GM21529 (cell line): ENCODE measurements around the gene PARP8.
"Not testable (repeated sequence)": the region's sequence is repeated elsewhere in the genome, so short reads cannot be mapped to it uniquely, and the experiment has no call there.

Experiments used
- ATAC-seq: cut with Tn5 transposase; IDR thresholded peaks from one replicate; pipeline ENCODE4 v1.9.1; 2021; ENCODE audit not compliant: unreplicated experiment

The PARP8 gene

DNA sequence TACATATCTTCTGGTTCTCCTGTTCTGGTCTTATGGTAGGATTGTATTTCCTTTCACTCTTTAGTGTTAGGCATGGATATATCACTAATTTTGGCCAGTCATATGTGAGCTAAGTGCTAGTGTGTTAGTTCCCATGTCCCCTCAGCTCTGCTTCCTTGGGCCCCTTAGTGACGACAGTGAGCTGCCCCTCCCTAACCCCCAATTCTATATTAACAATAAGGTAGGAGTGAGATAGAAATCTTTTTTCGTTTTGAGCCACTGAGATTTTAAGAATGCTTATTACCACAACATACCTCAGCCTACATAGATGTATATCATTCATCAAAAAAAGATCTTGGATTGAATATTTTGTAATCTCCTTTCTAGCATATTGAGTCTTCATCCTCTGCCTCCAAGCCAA is 100.5 kb downstream of the PARP8 start:
- ATAC-seq, result no peak

DNA sequence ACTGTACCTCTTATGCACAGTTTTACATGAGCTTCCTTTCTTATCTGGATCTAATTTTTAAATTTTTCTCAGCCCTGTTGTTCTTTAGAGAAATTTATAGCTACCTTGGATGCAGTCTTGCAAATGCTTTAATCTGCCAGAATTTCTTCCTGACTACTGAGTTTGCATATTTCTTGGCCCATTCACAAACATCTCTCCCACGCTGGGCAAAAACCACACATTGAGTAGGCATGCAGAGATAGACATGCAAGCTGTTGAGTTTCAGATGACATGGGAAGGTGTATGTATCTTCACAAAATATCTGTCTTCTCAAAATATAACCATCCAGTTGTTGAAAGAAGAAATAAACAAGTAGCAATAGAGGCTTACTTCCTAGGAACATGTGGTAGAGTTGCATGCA is 101.2 kb downstream of the PARP8 start:
- no peak for ATAC-seq

DNA sequence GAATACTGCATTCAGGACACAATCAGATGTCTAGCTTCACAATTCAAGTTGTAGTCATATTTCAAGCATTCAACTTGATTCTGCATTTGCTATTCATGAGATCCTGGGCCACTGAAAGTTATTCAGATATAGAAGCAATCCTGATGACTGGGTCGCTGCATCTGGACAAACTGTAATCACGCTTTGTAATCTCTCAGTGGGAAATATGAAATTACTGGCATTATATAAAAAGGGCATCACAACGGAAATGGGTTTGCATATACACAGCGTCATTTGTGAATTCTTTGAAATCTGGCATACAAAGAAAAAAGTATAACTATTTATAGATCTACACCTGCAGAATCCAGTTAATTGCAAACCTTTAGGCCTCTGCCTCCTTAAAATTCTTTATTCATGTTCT is 102.2 kb downstream of the PARP8 start:
- ATAC-seq, result no peak

DNA sequence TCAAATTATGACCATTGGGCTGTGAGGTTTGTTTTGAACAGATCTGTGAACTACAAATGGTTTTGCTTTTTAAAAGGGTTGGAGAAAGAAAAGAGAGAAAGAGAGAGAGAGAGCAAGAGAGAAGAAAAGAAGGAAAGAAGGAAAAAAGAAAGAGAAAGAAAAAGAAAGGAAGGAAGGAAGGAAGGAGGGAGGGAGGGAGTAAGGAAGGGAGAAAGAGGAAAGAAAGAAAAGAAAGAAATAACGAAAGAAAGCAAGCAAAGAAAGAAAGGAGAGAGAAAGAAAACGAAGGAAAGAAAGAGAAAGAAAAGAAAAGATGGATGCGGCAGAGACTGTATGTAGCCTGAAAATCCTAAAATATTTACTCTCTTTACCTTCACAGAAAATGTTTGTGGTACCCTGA is 104.0 kb downstream of the PARP8 start:
- no peak for ATAC-seq

DNA sequence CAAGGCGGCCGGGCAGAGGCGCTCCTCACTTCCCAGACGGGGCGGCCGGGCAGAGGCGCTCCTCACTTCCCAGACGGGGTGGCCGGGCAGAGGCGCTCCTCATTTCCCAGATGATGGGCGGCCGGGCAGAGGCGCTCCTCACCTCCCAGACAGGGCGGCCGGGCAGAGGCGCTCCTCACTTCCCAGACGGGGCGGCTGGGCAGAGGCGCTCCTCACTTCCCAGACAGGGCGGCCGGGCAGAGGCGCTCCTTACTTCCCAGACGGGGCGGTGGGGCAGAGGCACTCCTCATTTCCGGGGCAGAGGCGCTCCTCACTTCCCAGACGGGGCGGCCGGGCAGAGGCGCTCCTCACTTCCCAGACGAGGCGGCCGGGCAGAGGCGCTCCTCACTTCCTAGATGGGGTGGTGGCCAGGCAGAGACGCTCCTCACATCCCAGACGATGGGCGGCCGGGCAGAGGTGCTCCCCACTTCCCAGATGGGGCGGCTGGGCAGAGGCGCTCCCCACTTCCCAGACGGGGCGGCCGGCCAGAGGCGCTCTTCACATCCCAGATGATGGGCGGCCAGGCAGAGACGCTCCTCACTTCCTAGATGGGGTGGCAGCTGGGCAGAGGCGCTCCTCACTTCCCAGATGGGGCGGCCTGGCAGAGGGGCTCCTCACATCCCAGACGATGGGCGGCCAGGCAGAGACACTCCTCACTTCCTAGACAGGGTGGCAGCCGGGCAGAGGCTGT is 108.2 kb downstream of the PARP8 start:
- ATAC-seq, result not testable (repeated sequence)

DNA sequence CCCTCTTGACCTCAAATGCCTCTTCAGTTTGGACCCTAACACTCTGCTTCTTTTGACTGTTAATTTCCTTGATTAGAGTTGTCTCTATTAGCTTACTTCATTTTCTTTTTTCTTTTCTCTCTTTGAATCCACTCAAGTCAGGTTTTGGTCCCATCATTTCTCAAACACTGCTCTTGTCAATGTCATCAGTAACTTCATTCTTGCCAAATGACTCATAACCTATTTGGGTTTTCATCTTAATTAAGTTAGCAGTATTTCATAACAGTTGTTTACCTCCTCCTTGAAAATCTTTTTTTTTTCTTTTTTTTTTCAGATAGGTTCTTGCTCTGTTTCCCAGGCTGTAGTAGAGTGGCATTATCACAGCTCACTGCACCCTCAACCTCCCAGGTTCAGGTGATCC is 119.6 kb downstream of the PARP8 start:
- ATAC-seq, result no peak

DNA sequence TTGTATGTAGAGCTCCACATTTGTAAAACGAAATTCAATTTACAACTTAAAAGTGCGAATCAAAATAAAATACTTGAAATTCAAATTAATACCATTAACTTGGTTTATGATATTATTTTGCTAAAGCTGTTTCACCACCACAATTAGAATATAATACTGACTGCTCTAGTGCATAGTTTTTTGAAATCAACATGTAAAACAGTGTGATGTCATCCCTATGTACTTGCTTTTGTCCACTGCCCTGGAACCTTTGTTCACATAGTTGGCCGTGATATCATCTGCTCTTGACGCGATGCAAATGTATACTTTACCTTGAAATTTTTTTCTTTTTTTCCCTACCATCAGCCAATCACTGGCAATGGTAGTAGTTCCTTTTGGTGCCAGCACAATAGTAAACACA is 125.4 kb downstream of the PARP8 start:
- ATAC-seq, result no peak

DNA sequence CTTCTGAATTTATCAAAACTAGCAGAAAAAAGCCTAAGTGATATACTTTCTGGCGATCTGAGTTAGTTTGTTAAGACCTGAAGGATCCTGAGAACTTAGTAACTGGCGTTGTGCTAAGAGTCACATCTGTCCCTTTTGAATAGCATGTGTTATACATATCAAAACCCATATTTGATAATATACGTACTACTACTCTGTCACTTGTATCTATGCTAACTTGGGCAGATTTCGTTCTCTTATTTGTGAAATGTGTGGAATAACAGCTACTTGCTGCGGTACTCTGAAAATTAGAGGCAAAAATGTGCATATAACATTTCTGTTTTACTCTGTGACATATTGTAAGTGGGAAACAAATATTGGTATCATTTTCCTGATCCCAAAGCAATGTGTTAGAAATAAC is 126.4 kb downstream of the PARP8 start:
- no peak for ATAC-seq

DNA sequence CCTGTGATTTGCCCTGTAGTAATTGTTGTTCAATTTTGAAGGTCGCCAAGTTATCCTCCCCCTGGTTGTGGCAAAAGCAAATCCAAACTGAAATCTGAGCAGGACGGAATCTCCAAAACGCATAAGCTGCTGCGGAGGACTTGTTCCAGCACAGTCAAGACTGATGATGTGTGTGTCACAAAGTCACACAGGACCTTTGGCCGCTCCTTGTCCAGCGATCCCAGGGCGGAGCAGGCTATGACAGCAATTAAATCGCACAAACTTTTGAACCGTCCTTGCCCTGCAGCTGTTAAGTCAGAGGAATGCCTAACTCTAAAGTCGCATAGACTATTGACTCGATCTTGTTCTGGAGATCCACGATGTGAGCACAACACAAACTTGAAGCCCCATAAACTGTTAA is 128.4 kb downstream of the PARP8 start:
- ATAC-seq, result no peak

DNA sequence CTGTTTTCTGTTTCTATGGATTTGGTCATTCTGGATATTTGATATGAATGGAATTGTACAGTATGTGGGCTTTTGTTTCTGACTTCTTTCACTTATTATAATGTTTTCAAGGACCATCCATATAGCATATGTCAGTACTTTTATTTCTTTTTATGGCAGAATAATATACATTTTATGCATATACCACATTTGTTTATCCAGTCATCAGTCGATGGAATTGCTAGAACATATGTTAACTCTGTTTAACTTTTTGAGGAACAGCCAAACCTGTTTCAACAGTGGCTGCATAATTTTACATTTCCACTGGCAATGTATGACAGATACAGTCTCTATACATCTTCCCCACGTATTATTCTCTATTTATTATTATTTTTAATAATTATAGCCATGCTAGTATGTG is 131.6 kb downstream of the PARP8 start:
- ATAC-seq, result no peak

DNA sequence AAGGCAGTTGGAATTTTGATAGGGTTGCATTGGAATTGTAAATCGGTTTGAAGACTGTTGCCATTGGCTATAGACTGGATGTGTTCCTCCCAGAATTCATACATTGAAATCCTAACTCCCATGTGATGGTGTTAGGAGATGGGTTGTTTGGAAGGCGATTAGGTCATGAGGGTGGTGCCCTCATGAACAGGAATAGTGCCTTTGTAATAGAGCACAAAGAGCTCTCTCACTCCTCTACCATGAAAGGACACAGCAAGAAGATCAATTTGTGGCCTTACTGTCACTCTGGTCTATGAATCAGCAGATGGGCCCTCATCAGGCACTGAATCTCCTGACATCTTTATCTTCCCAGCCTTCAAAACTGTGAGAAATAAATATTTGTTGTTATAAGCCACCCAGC is 133.2 kb downstream of the PARP8 start:
- ATAC-seq, result no peak

DNA sequence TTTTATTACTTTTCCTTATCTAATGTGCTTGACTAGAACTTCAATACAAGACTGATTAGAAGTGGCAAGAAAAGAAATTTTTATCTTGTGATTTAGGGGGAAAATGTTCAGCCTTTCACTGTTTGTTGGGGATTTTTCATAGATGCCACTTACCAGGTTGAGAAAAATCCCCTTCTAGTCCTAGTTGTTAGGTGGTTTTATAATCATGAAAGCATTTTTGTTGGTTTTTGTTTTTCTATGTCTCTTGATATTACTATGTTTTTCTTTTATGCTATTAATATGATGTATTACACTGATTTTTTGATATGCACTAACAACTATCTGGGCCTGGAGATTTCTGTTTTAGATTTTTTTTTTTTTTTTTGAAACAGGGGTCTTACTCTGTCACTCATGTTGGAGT is 134.0 kb downstream of the PARP8 start:
- ATAC-seq, result no peak

DNA sequence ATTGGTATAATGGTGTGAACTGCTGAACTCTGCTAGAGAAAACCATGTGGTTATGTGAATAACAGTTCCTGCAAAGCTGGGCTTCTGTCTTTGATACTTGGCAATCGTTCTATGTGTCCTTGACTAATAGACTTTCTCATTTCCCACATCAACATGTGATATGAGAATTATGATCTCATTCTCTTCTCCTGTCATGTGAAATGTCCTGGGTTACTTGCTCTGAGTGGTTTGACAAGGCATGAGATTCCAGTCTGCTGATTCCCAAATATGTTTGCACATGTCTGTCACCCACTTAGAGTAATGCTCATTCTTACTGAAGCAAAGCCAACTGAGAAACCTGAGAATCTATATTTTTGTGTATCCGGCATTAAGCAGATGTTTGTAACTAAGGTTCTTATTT is 141.2 kb downstream of the PARP8 start:
- ATAC-seq, result no peak

DNA sequence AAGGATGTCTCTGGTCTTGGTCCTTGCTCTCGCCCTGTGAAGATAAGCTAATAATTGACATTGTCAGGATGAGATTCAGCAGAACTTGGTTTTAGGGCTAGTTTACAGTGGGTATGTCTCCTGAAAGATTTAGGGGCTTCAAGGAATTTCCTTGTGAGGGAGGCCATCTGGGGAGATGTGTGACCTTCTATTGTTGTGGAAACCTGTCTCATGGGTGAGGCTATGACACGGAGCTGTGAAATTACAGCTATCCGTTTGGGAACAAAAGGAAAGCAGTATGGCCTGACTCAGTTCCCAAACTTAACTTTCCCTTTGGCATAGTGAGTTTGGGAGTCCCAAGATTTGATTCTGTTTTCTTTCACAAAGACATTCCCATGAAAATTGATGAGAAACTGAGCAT is 142.0 kb downstream of the PARP8 start:
- no peak for ATAC-seq

DNA sequence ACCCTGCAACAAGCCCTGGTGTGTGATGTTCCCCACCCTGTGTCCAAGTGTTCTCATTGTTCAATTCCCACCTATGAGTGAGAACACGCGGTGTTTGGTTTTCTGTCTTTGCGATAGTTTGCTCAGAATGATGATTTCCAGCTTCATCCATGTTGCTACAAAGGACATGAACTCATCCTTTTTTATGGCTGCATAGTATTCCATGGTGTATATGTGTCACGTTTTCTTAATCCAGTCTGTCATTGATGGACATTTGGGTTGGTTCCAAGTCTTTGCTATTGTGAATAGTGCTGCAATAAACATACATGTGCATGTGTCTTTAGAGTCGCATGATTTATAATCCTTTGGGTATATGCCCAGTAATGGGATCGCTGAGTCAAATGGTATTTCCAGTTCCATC is 145.3 kb downstream of the PARP8 start:
- not testable (repeated sequence) for ATAC-seq

DNA sequence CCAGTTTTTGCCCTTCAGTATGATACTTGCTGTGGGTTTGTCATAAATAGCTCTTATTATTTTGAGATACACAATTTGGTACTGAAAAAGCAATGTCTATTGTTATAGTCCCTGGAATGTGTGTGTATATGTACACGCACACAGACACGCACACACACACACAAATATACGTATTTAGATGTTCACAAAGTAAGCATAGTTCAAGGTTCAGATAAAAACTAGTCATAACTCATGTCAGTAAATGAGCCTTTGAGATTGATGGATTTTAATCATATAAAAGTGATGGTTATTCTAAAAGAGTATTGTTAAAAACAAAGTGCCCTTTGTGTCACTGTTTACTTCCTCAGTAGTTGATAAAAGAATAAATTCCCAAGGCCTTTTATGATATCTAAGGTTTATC is 147.3 kb downstream of the PARP8 start:
- ATAC-seq, result no peak

DNA sequence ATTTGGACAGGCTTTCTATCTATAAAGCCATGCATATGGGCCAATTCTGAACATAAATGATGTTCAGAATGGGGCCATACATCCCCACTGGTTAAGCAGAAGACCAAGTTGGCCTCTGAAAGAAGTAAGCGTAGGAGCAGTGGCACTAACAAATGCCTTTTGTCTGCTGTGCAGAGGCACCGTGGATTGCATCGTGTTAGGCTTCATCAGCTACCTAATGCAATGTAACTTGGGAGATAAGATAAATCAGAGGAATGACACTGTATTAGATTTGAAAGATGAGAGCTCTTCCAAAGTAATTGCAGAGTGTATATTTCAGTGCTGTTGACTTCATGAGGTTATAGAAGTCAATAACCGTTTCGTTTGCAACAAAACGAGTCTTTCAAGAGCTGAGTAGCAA is 148.1 kb downstream of the PARP8 start:
- ATAC-seq, result no peak

DNA sequence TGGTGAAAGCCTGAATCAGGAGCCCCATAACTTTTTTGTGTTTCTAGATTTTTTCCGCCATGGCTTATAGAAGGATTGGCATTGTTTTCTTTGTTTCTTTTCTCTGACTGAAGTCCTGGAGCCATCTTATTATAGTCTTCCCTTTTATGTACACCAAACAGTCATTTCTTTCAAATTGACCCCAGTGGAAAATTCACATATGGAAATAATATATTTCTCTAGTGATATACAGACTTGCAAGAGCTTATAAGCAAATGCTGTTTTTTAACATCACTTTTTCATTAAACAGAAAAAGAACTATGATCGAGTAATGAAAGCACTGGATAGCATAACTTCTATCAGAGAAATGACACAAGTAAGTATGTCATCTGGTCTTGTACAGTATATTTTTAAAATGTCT is 155.6 kb downstream of the PARP8 start:
- no peak for ATAC-seq

DNA sequence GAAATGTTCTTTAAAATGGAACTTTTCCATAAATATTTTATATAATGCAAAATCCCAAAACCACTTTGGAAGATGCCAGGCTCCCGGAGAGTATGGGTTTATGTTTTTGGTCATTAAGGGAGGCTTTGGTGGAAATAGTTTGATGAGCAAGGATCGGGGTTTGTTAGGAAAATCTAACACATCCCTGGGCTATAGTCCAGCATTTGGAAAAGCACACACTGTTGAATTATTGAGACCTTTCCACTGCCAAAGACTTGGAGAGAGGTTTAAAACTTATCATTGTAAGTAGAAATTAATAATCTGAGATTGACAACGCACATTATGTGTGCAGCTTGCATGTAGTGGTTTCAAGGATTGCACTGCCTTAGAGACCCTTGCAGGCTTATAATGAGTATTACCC is 156.3 kb downstream of the PARP8 start:
- no peak for ATAC-seq

DNA sequence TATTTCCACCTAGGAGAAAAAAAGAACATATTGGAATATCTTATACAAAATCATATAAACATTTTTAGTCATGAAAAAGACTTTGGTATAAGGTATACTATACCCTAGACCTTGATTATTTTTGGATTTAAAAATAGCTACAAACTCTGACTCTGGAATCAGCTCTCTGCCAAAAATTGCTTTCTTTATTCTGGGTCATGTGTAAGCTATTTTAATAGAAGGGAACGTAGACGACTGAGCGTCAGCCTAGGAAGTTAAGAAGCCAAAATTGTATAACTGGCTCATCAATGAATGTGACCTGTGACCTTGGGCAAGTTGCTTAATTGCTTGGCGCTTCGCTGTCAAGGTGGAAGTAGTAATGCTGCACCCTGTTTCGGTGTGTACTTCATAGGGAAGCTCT is 157.1 kb downstream of the PARP8 start:
- ATAC-seq, result no peak

DNA sequence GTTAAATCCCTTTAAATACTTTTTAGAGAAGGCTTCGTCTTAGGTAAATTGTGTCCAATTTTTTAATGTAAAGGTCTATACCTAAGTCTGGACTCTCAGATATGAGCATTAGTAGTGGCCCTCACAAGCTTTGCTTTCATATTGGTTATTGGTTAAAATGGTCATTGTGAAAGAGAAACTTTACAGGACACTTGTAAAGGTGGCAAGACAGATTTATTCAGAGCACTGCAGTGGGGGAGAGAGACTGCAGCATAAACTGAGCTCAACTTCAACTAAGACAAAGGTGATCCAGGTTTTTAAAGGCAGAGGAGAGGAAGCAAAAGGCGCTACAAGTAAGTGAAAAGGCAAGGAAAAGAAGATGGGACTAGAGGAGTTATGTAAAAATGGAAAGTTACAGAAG is 157.7 kb downstream of the PARP8 start:
- no peak for ATAC-seq

DNA sequence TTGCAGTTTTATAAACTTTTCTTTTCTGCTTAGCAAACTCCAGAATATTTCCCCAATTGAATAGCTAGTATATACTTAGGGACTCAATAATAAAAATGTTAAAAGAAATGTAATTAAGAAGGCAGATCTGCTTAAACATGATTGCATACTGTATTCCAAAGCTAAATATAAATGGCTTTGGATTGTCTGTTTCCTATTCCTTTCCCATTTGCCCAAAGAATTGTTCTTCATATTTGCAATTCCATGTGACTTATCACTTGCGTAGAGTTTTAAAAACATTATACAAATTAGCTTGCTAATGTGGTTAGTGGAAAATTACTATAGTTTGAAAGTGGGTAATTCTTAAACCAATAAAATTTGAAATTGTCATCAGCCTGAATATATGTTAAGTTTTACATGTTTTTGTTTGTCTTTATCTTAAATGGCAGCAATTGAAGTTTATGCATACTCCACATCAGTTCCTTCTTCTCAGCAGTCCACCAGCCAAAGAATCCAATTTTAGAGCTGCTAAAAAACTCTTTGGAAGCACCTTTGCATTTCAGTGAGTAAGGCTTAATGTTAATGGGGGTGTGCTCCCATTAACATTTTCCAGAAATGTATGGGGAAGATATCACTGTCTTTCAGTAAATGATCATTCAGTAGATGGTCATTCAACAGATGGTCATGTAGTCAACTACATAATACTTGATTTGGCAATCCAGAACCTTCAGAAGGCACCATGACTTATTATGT is 161.2 kb downstream of the PARP8 start:
- ATAC-seq, result no peak

DNA sequence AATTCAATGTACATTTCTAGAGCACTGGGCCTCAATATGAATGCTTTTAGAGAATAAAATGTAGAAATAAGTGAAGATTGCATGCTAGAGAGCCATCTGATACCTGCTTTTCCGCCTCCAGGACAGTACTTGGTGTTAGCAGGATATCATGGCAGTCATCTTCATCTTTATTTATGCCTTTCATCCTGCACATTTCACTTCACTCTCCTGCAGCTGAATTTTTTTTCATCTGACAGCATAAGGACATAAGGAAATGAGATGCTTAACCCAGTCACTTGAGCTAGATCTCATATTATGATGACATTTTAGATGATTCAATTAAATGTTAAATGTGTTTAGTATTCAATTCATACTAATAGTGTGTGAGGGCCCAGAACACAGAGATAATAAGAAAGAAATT is 162.6 kb downstream of the PARP8 start:
- no peak for ATAC-seq
